GM19238 (cell line): ENCODE data around the gene C1QA.
"Not testable (repeated sequence)": the region's sequence is repeated elsewhere in the genome, so short reads cannot be mapped to it uniquely, and the experiment has no call there.

Source experiments
- DNase-seq: peaks from one replicate; pipeline ENCODE4 v3.0.0; 2011; ENCODE audit warnings: low spot score; ENCODE audit not compliant: insufficient read length

C1QA gene

GRCh38 chr1:22641247-22641646, 4.8 kb downstream of the C1QA start:
- no peak for DNase-seq

GRCh38 chr1:22641906-22642636, 5.6 kb downstream of the C1QA start:
- DNase-seq = peak; percentile 80

GRCh38 chr1:22643381-22643780, 7.0 kb downstream of the C1QA start, which contains the start of gene C1QC:
Gene C1QC, plus strand, starts transcription at chr1:22643633. Its CDS starts 391 bp downstream, at chr1:22644024.
- DNase-seq = no peak

- DNase-seq = no peak
These were observed 7.5 kb downstream of the C1QA start for GRCh38 chr1:22643928-22644327.

- DNase-seq = no peak
These were observed 9.5 kb downstream of the C1QA start for GRCh38 chr1:22645931-22646330.

- no peak for DNase-seq
These were observed 10.0 kb downstream of the C1QA start for GRCh38 chr1:22646384-22646783.

- no peak for DNase-seq
These were observed 13.8 kb downstream of the C1QA start for GRCh38 chr1:22650089-22650693.

GRCh38 chr1:22651941-22652856, 15.8 kb downstream of the C1QA start:
- DNase-seq = no peak

GRCh38 chr1:22652881-22653316, 16.5 kb downstream of the C1QA start, which contains the start of gene C1QB:
Gene C1QB, plus strand, starts transcription at chr1:22653236. Its CDS starts 6,227 bp downstream, at chr1:22659463.
- no peak for DNase-seq

- no peak for DNase-seq
These were observed 18.3 kb downstream of the C1QA start for GRCh38 chr1:22654692-22655091.

- no peak for DNase-seq
These were observed 22.1 kb downstream of the C1QA start for GRCh38 chr1:22658385-22659163.

GRCh38 chr1:22660716-22661241, 24.4 kb downstream of the C1QA start:
- no peak for DNase-seq

- DNase-seq = no peak
These were observed 25.5 kb downstream of the C1QA start for GRCh38 chr1:22661880-22662279.

- DNase-seq = no peak
These were observed 25.9 kb downstream of the C1QA start for GRCh38 chr1:22662318-22662717.

GRCh38 chr1:22662986-22663408, 26.6 kb downstream of the C1QA start:
- DNase-seq = no peak

- DNase-seq = no peak
These were observed 29.3 kb downstream of the C1QA start for GRCh38 chr1:22665752-22666151.

- no peak for DNase-seq
These were observed 30.0 kb downstream of the C1QA start for GRCh38 chr1:22666412-22666811.

- DNase-seq = not testable (repeated sequence)
These were observed 32.4 kb downstream of the C1QA start for GRCh38 chr1:22668840-22669239.

GRCh38 chr1:22670352-22670975, 34.0 kb downstream of the C1QA start:
- DNase-seq = no peak

- DNase-seq = no peak
These were observed 35.6 kb downstream of the C1QA start for GRCh38 chr1:22671999-22672398.
